PC-3 (cell line): ENCODE results near the gene FREY1. TPM values are rescaled to one million over a fixed set of nuclear protein-coding genes. Genes with fewer than 3 reads are reported as not detected.

Experiments
- ATAC-seq: fragments of 200-7000 bp; cut with Tn5 transposase; 2 replicates; pipeline ENCODE4 v1.9.1; 2020; ENCODE audit warnings: mild to moderate bottlenecking, moderate library complexity
- BruUV-seq: library from RNA; stranded (reverse); fragments of 400-500 nt; replicated peaks from 2 replicates; lab custom pipeline; 2021; lab: Mats Ljungman, UMichigan
- CTCF ChIA-PET: fragments of 300-600 bp; sonication (Branson Sonifier 250); formaldehyde crosslinking; loops from one replicate; lab custom pipeline; 2022; ENCODE audit warnings: antibody characterized with exemption; lab: Charles Lee
- POLR2A ChIA-PET: fragments of 300-600 bp; sonication (Branson Sonifier 250); formaldehyde crosslinking; loops from one replicate; lab custom pipeline; 2022; ENCODE audit warnings: antibody characterized with exemption; ENCODE audit not compliant: unreplicated experiment; lab: Charles Lee
- DNase-seq: peaks from one replicate; pipeline ENCODE4 v3.0.0-alpha.2; 2015
- H2AFZ ChIP-seq: fragments of 300-600 bp; sonication (generic); 2 replicates; pipeline ENCODE4 v1.6.0; 2016; ENCODE audit warnings: antibody characterized with exemption, low read length
- H3F3A ChIP-seq: fragments of 300-600 bp; sonication (generic); one replicate; pipeline ENCODE4 v1.6.0; 2017; ENCODE audit warnings: antibody characterized with exemption, low read length, control low read depth, mild to moderate bottlenecking; ENCODE audit not compliant: unreplicated experiment
- H3K27ac ChIP-seq: fragments of 300-600 bp; sonication (generic); 2 replicates; pipeline ENCODE4 v1.5.1; 2016; ENCODE audit warnings: mild to moderate bottlenecking, low read length
- H3K27me3 ChIP-seq: fragments of 300-600 bp; sonication (generic); 2 replicates; pipeline ENCODE4 v1.6.1; 2016; ENCODE audit warnings: low read length, mixed read lengths
- H3K36me3 ChIP-seq: fragments of 300-600 bp; sonication (generic); 2 replicates; pipeline ENCODE4 v1.6.1; 2016; ENCODE audit warnings: low read depth, mixed run types, low read length, mixed read lengths
- H3K4me1 ChIP-seq: fragments of 300-600 bp; sonication (generic); 2 replicates; pipeline ENCODE4 v1.5.1; 2016; ENCODE audit warnings: low read length; ENCODE audit not compliant: insufficient read depth
- H3K4me2 ChIP-seq: fragments of 300-600 bp; sonication (generic); 2 replicates; pipeline ENCODE4 v1.6.0; 2016; ENCODE audit warnings: low read length
- H3K4me3 ChIP-seq: fragments of 300-600 bp; sonication (generic); 2 replicates; pipeline ENCODE4 v1.5.1; 2016; ENCODE audit warnings: mild to moderate bottlenecking, low read length, mixed read lengths
- H3K79me2 ChIP-seq: fragments of 300-600 bp; sonication (generic); 2 replicates; pipeline ENCODE4 v1.6.1; 2017; ENCODE audit warnings: low read length, mixed read lengths
- H3K9ac ChIP-seq: fragments of 300-600 bp; sonication (generic); 2 replicates; pipeline ENCODE4 v1.6.0; 2016; ENCODE audit warnings: mild to moderate bottlenecking, low read length
- H3K9me2 ChIP-seq: fragments of 300-600 bp; sonication (generic); replicated peaks from 2 replicates; pipeline ENCODE4 v1.6.1; 2016; ENCODE audit warnings: mixed run types, low read length, mixed read lengths
- H3K9me3 ChIP-seq: fragments of 300-600 bp; sonication (generic); 2 replicates; pipeline ENCODE4 v1.6.1; 2016; ENCODE audit warnings: low read length, mixed read lengths
- H4K20me1 ChIP-seq: fragments of 300-600 bp; sonication (generic); 2 replicates; pipeline ENCODE4 v1.6.1; 2016; ENCODE audit warnings: low read length, mixed read lengths
- EZH2 ChIP-seq: fragments of 300-600 bp; sonication (generic); IDR thresholded peaks from one replicate; pipeline ENCODE4 v1.6.1; 2017; ENCODE audit warnings: antibody characterized with exemption, mild to moderate bottlenecking, low read length; ENCODE audit not compliant: unreplicated experiment
- EZH2phosphoT487 ChIP-seq: fragments of 300-600 bp; sonication (generic); IDR thresholded peaks from 2 replicates; pipeline ENCODE4 v1.6.1; 2018; ENCODE audit warnings: mild to moderate bottlenecking, antibody characterized with exemption, low read length, borderline replicate concordance
- intact Hi-C: fragments of 100-400 bp; cut with micrococcal nuclease; formaldehyde crosslinking; loops from 2 replicates; pipeline ENCODE4 v1.9.0; 2023
- total RNA-seq: library from RNA; depleted of rRNA; stranded (reverse); fragments of >200 nt; gene quantifications from 2 replicates; pipeline ENCODE4 v1.2.3, GENCODE V29; 2014
- TF ChIP-seq, protein P1 (sequence below): fragments of 300-600 bp; sonication (generic); conservative IDR thresholded peaks from 2 replicates; pipeline ENCODE4 v1.5.1; 2017; ENCODE audit warnings: antibody characterized with exemption, low read depth, mild to moderate bottlenecking, low read length

Gene FREY1
- total RNA-seq, 1 experiment from 2014 or later, result 0.15 TPM

DNA sequence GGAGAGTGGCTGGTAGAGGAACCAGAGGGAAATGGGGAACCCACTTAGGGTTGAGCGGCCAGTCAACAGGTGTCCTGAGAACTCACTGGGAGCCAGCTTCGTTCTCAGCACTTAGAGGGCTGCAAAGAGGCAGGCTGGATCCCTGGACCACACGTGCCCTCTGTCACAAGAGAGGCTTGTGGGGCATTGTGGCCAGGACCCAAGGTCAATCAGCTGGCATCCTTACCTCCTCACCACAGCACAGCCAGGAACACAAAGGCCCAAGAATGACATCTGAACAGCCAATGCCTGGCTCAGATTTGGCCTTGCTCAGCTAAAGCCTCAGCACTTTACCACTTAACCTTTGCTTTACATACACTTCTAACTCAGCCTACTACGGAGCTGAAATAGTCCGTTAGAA lies 14.2 kb downstream of the FREY1 start:
- no peak overlapping the region for H3K4me2 ChIP-seq

DNA sequence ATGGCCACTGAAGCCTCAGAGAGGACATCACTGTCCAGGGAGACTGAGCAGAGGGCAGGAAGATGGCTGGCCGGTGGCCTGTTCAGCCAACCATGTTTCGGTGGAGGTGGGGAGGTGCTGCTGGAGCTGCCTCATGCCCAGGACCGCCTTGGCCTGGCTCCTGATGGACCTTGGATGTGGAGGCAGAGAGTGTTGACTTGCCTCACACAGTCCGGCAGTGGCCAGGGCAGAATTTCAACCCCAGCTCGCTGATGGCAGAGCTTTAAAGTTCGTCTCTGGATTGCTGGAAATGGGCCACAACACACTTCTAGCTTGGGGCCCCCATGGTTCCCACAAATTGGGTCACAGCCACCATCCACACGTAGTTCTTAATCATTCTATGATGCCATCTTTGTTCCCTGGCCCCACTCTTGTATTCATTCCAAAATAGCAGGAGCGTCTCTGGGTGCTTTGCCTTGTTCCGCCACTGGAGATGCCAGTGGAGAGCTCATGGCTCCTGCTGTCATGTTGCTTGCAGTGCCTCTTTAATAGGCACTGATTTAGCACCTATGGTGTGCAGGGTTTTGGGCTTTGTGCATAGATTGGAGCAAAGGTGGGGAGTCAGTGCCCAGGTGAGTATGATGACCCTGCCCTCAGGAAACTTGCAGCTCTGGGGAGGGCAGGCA lies 16.1 kb downstream of the FREY1 start:
- CTCF ChIA-PET, result interaction anchor here (0.9 to 1.1 kb wide), 2 partner anchors 11 to 116 kb away, joined by 3 to 4 read pairs; no protein-coding TSS in a partner anchor
- TF ChIP-seq, protein P1, sequence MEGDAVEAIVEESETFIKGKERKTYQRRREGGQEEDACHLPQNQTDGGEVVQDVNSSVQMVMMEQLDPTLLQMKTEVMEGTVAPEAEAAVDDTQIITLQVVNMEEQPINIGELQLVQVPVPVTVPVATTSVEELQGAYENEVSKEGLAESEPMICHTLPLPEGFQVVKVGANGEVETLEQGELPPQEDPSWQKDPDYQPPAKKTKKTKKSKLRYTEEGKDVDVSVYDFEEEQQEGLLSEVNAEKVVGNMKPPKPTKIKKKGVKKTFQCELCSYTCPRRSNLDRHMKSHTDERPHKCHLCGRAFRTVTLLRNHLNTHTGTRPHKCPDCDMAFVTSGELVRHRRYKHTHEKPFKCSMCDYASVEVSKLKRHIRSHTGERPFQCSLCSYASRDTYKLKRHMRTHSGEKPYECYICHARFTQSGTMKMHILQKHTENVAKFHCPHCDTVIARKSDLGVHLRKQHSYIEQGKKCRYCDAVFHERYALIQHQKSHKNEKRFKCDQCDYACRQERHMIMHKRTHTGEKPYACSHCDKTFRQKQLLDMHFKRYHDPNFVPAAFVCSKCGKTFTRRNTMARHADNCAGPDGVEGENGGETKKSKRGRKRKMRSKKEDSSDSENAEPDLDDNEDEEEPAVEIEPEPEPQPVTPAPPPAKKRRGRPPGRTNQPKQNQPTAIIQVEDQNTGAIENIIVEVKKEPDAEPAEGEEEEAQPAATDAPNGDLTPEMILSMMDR, result no peak
- no peak for TF ChIP-seq EZH2
- no peak for TF ChIP-seq EZH2phosphoT487
- intact Hi-C loops, result no loop called here
- H3K27me3 ChIP-seq, result no peaks in the 10 kb centered on the region
- H2AFZ ChIP-seq, result no peak overlapping the region
- H3K9me3 ChIP-seq, result no peaks in the 10 kb centered on the region
- BruUV-seq, result no TSS peak
- H3K4me3 ChIP-seq, result no peak overlapping the region
- no peak overlapping the region for H3K9ac ChIP-seq
- H3K36me3 ChIP-seq, result no peaks in the 10 kb centered on the region
- H3K79me2 ChIP-seq, result no peaks in the 10 kb centered on the region
- H3K27ac ChIP-seq, result no peak overlapping the region
- DNase-seq, result no peak
- no peaks in the 10 kb centered on the region for H4K20me1 ChIP-seq
- POLR2A ChIA-PET, result no interaction called here
- no peaks in the 10 kb centered on the region for H3K4me1 ChIP-seq
- H3K4me2 ChIP-seq, result no peak overlapping the region
- no peaks in the 10 kb centered on the region for H3F3A ChIP-seq
- ATAC-seq, result no peak
- H3K9me2 ChIP-seq, result no peaks in the 10 kb centered on the region

More for the DNA sequence above, 14.2 kb downstream of the FREY1 start:
- Histone ChIP-seq H3K36me3 (no peaks in the 10 kb centered on the region), H3K4me3 (no peak overlapping the region), H3K27me3 (no peaks in the 10 kb centered on the region), H3K9me3 (no peaks in the 10 kb centered on the region), H4K20me1 (no peaks in the 10 kb centered on the region), H3K79me2 (no peaks in the 10 kb centered on the region), H3K4me1 (no peaks in the 10 kb centered on the region), H3K9ac (no peak overlapping the region), H2AFZ (no peak overlapping the region), H3K9me2 (no peaks in the 10 kb centered on the region), H3K27ac (no peak overlapping the region), H3F3A (no peaks in the 10 kb centered on the region)
- no peak for TF ChIP-seq EZH2phosphoT487
- no peak for TF ChIP-seq EZH2
- intact Hi-C loops, result no loop called here
- ATAC-seq, result no peak
- BruUV-seq, result no TSS peak
- POLR2A ChIA-PET, result no interaction called here
- DNase-seq, result no peak
- CTCF ChIA-PET, result no interaction called here

DNA sequence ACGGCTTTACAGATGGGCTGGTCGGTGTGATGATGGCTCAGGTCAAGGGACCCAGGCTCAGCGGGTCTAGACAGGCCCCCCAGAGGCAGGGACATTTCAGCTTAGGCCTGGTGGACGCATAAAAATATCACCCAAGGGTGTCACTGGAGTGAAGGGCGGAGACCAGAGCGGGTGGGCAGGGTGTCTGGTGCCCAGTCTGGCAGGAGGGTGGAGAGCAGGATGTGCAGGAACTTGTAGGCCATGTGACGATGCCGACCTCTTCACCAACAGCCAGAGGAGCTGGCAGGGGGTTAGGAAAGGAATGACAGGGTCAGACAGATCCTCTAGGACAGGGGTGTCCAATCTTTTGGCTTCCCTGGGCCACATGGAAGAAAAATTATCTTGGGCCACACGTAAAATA lies 17.1 kb downstream of the FREY1 start:
- Histone ChIP-seq H3K79me2 (no peaks in the 10 kb centered on the region), H3K36me3 (no peaks in the 10 kb centered on the region), H3K9me2 (no peaks in the 10 kb centered on the region), H4K20me1 (no peaks in the 10 kb centered on the region), H3K4me2 (no peak overlapping the region), H3K4me1 (no peaks in the 10 kb centered on the region), H3K4me3 (no peak overlapping the region), H3K9ac (no peak overlapping the region), H3K27ac (no peak overlapping the region), H3K27me3 (no peaks in the 10 kb centered on the region), H2AFZ (no peak overlapping the region), H3K9me3 (no peaks in the 10 kb centered on the region), H3F3A (no peaks in the 10 kb centered on the region)
- POLR2A ChIA-PET, result no interaction called here
- ATAC-seq (no peak), DNase-seq (no peak)
- TF ChIP-seq EZH2phosphoT487 (no peak), EZH2 (no peak)
- TF ChIP-seq, protein P1, result no peak
- no TSS peak for BruUV-seq
- intact Hi-C loops, result no loop called here
- CTCF ChIA-PET, result interaction anchor here (1.1 kb wide), 1 partner anchor 117 kb away, joined by 4 read pairs; no protein-coding TSS in a partner anchor
